ENCODE results near the gene IFT27.

- TF ChIP-seq REST (IDR thresholded peaks at IDR 0.05; ENCODE audit: insufficient read depth in 1 of 2, low read depth in 2 of 2, low read length in 2 of 2) (no peak), TAF1 (IDR thresholded peaks at IDR 0.05; ENCODE audit: borderline replicate concordance, insufficient read depth, low read length) (no peak), POLR2AphosphoS5 (IDR thresholded peaks at IDR 0.05; ENCODE audit: low read depth, low read length) (no peak), FOXP2 (optimal IDR thresholded peaks at IDR 0.05; ENCODE audit: borderline replicate concordance, extremely low read depth, extremely low read length, insufficient read depth) (no peak), SIN3A (IDR thresholded peaks at IDR 0.05; ENCODE audit: borderline replicate concordance, insufficient read depth, low read length) (no peak)
Observed at GRCh38 chr22:36740716-36741115, 35.2 kb downstream of the IFT27 start.
